ENCODE results near the gene GNAS. TPM values are rescaled to one million over a fixed set of nuclear protein-coding genes. Genes with fewer than 3 reads are reported as not detected.

Gene GNAS
- total RNA-seq = 100 to 1,000 TPM; 606 to 837 (median 753) TPM

GRCh38 chr20:58852543-58853271 is at the start of gene GNAS:
Gene GNAS, plus strand, starts transcription at chr20:58852716.
- DNase-seq (ENCODE audit: low spot score) (no peak), ATAC-seq (ENCODE audit: low FRiP score) (no peak)
- no peak for TF ChIP-seq CTCF (IDR thresholded peaks at IDR 0.05)

DNA sequence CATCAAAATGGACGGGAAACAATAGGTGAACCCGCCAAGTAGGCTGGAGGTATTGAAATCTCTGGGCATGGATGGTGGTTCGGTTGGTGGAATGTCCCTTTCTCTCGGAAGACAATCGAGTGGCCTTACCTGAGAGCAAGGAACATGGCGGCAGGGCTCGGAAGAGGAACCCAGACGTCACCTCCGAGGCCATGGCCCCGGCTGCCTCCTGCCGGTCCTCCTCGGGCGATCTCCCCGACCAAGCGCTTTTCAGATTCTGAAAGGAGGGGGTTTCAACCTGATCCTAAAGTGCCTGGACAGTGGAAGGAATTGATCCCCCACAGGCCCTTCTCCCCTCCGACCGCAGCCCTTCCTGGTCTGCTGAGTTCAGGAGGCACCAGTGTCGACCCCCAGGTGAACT is 49.0 kb upstream of the GNAS start:
- DNase-seq (ENCODE audit: low spot score) = no peak
- TF ChIP-seq CTCF (IDR thresholded peaks at IDR 0.05) = no peak
- ATAC-seq (ENCODE audit: low FRiP score) = no peak

GRCh38 chr20:58807801-58808200 is 44.7 kb upstream of the GNAS start:
- TF ChIP-seq CTCF (IDR thresholded peaks at IDR 0.05) = no peak
- DNase-seq (ENCODE audit: low spot score) (no peak), ATAC-seq (ENCODE audit: low FRiP score) (no peak)

DNA sequence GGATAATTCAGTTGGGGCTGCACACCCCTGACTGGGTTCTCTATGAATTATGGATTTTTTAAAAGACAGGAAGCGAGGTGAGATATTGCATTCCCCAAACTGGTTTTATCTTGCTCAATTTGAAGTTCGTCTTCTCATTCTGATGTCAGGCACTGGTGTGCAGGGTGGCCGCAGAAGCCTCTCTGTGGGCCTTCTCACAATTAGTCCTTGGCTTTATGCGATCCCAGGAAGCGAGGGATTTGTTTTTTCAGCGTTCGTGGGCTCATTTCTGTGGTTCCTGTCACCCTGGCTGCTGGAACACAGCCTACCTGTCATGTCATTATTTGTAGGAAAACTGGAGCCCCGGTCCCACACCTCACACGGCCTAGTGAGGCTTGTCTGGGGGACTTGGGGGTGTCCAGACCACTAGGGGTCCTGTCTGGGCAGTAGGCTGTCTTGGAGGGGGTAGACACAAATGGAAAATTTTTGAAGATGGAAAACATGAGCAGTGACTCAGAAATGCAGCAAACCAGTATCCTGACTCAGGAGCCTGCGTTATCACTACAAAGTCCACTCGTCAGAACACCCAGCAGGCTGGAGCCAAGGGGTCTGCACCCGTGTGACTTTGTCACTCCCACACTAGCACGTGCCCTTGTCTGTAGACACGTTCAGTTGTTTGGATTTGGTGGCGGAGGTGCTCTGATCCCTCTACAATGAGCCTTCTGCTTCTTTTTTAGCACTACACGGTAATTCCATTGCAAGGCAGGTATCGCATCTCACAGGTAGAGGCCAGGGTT is 44.1 kb upstream of the GNAS start:
- DNase-seq (ENCODE audit: low spot score) = no peak
- TF ChIP-seq CTCF (IDR thresholded peaks at IDR 0.05) = no peak
- ATAC-seq (ENCODE audit: low FRiP score) = no peak

GRCh38 chr20:58810116-58810878 is 42.2 kb upstream of the GNAS start:
- TF ChIP-seq CTCF (IDR thresholded peaks at IDR 0.05) = no peak
- ATAC-seq (ENCODE audit: low FRiP score) (no peak), DNase-seq (ENCODE audit: low spot score) (no peak)

GRCh38 chr20:58810879-58811250 is 41.7 kb upstream of the GNAS start:
- no peak for ATAC-seq (ENCODE audit: low FRiP score)
- no peak for TF ChIP-seq CTCF (IDR thresholded peaks at IDR 0.05)
- DNase-seq (ENCODE audit: low spot score) = no peak
